ENCODE results near the gene ZFPM1. TPM values are rescaled to one million over a fixed set of nuclear protein-coding genes. Genes with fewer than 3 reads are reported as not detected.

The ZFPM1 gene
- total and polyA plus RNA-seq, 2 experiments from 2014 or later, result 0.53 to 2.2 TPM

DNA sequence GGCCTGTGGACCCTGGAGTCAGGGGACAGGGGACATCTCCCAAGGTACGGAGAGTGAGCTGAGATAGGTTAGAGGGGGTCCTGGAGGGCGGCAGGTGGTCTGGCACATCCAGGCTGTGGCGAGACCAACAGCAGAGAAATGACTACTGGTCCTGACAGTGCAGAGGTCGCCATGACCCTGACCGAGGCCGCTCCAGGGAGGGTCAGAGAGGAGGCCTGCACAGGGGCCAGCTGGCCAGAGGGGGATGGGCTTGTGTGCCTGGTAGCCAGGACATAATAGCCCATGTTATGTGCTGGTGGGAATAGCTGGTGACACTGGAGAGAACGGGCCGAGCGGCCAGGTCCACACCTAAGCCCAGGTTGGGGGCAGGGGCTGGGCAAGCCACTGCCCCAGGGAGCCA lies 76.5 kb downstream of the ZFPM1 start (continued):
- TF ChIP-seq ZNF462 (CRISPR knock-in tag; IDR thresholded peaks at IDR 0.05) (no peak), NANOG (IDR thresholded peaks at IDR 0.05; ENCODE audit: borderline replicate concordance) (no peak), ZNF331 (CRISPR knock-in tag; IDR thresholded peaks at IDR 0.05; ENCODE audit: low read depth) (no peak), POLR2AphosphoS5 (IDR thresholded peaks at IDR 0.05; ENCODE audit: low read depth) (no peak), JUNB (IDR thresholded peaks at IDR 0.05; ENCODE audit: unreplicated experiment) (no peak), CREB1 (CRISPR knock-in tag; IDR thresholded peaks at IDR 0.05; ENCODE audit: low read depth) (no peak), EZH2phosphoT487 (IDR thresholded peaks at IDR 0.05; ENCODE audit: unreplicated experiment) (no peak)

- H3K27ac ChIP-seq (ENCODE audit: low read depth), result no peak overlapping the region
- H3K9me2 ChIP-seq (ENCODE audit: insufficient read depth), result no peaks in the 10 kb centered on the region
- DNase-seq (ENCODE audit: low spot score) (no peak), ATAC-seq (no peak)
- no peaks in the 10 kb centered on the region for H3K79me2 ChIP-seq (replicated peaks; ENCODE audit: insufficient read depth)
- no peak overlapping the region for H3K27ac Mint-ChIP-seq
- H3F3A ChIP-seq (replicated peaks; ENCODE audit: low read depth), result no peaks in the 10 kb centered on the region; the same call in 1 of the 2 replicates
- H3K4me2 ChIP-seq, result no peak overlapping the region
- no peaks in the 10 kb centered on the region for H3K36me3 ChIP-seq (ENCODE audit: insufficient read depth)
- H3K4me3 Mint-ChIP-seq, result no peak overlapping the region
- H3K4me3 ChIP-seq, result no peak overlapping the region
- H3K4me1 Mint-ChIP-seq, result peaks cover 6% of the 10 kb centered on the region; the same call in 1 of the 3 replicates
- H3K4me1 ChIP-seq (ENCODE audit: insufficient read depth), result peaks cover 6% of the 10 kb centered on the region; the same call in 1 of the 2 replicates
- H3K27me3 Mint-ChIP-seq (ENCODE audit: insufficient read depth, low read depth, poor library complexity), result peaks cover 2% of the 10 kb centered on the region
- no peaks in the 10 kb centered on the region for H3K27me3 ChIP-seq (ENCODE audit: insufficient read depth)
- peaks cover 9% of the 10 kb centered on the region; the same call in 1 of the 3 replicates for H3K36me3 Mint-ChIP-seq (ENCODE audit: low read depth)
- no peak overlapping the region for H2AFZ ChIP-seq
- no peaks in the 10 kb centered on the region for H3K9me3 Mint-ChIP-seq
- no peaks in the 10 kb centered on the region for H4K20me1 ChIP-seq (replicated peaks; ENCODE audit: insufficient read depth)
- TF ChIP-seq EZH2phosphoT487 (IDR thresholded peaks at IDR 0.05; ENCODE audit: unreplicated experiment), result no peak
- TF ChIP-seq ZNF331 (CRISPR knock-in tag; IDR thresholded peaks at IDR 0.05; ENCODE audit: low read depth), result no peak
- TF ChIP-seq EZH2 (IDR thresholded peaks at IDR 0.05; ENCODE audit: low read depth, unreplicated experiment), result no peak
- no peak for TF ChIP-seq JUNB (IDR thresholded peaks at IDR 0.05; ENCODE audit: unreplicated experiment)
- TF ChIP-seq, protein P1, sequence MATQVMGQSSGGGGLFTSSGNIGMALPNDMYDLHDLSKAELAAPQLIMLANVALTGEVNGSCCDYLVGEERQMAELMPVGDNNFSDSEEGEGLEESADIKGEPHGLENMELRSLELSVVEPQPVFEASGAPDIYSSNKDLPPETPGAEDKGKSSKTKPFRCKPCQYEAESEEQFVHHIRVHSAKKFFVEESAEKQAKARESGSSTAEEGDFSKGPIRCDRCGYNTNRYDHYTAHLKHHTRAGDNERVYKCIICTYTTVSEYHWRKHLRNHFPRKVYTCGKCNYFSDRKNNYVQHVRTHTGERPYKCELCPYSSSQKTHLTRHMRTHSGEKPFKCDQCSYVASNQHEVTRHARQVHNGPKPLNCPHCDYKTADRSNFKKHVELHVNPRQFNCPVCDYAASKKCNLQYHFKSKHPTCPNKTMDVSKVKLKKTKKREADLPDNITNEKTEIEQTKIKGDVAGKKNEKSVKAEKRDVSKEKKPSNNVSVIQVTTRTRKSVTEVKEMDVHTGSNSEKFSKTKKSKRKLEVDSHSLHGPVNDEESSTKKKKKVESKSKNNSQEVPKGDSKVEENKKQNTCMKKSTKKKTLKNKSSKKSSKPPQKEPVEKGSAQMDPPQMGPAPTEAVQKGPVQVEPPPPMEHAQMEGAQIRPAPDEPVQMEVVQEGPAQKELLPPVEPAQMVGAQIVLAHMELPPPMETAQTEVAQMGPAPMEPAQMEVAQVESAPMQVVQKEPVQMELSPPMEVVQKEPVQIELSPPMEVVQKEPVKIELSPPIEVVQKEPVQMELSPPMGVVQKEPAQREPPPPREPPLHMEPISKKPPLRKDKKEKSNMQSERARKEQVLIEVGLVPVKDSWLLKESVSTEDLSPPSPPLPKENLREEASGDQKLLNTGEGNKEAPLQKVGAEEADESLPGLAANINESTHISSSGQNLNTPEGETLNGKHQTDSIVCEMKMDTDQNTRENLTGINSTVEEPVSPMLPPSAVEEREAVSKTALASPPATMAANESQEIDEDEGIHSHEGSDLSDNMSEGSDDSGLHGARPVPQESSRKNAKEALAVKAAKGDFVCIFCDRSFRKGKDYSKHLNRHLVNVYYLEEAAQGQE (IDR thresholded peaks at IDR 0.05; ENCODE audit: unreplicated experiment), result no peak
- TF ChIP-seq CTCF (conservative IDR thresholded peaks at IDR 0.05; ENCODE audit: low read depth in 2 of 2), result no peak
- no peak for TF ChIP-seq CREB1 (CRISPR knock-in tag; IDR thresholded peaks at IDR 0.05; ENCODE audit: low read depth)
- no peak for TF ChIP-seq STAT1 (IDR thresholded peaks at IDR 0.05; ENCODE audit: unreplicated experiment)
These were observed 77.2 kb downstream of the ZFPM1 start for GRCh38 chr16:88530051-88530857.

All from GM23338 (cell line).